ENCODE results near the gene SH3BP4.

The SH3BP4 gene

DNA sequence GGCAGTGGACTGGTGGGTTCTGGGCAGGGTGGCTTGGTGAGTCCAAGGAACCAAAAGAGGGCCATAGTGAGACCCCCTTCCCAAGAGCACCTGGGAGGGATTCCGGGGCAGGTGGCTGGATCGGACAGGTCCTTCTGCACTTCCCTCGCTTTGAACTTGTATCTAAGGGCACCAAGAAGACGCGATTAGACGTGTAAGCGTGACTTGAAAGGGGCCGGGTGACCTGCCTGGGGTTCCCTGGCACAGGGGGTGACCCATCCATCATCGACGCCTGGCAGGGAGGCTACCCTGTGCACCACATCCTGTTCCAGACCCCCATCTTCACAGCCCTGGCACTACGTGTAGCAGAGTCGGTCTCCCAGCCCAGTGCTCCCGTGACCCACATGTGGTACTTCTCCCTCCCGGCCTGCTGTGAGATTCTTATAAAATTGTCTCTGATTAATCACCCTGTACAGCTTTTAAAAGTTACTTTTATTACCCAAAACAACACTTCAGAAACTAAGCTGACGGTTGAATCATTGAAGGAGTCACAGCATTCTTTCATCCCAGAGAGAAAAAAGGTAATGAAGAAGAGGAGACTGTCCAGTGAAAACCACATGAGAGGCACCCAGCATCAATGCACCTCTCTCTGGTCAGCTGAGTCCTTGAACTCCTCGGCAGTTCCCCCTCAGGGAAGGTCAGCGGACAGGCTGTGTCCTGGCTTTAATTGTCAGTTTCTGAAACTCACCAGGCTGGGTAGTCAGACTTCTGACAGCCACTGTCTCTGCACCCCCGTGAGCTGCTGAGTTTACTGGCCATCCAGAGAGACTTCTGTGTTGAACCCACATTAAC, 13.0 kb downstream of the SH3BP4 start:
- Histone ChIP-seq H3K27me3 (ENCODE audit: low read depth) (no peaks in the 10 kb centered on the region), H3K4me1 (peaks cover 29% of the 10 kb centered on the region), H3K9me3 (no peaks in the 10 kb centered on the region), H3K36me3 (replicated peaks) (peaks cover 3% of the 10 kb centered on the region), H3K4me3 (no peak overlapping the region)
- no peak for DNase-seq (ENCODE audit: low spot score in 2 of 2)
- in situ Hi-C loops (cut with MboI; ENCODE audit: low sequenced_read_pairs) = no loop called here

DNA sequence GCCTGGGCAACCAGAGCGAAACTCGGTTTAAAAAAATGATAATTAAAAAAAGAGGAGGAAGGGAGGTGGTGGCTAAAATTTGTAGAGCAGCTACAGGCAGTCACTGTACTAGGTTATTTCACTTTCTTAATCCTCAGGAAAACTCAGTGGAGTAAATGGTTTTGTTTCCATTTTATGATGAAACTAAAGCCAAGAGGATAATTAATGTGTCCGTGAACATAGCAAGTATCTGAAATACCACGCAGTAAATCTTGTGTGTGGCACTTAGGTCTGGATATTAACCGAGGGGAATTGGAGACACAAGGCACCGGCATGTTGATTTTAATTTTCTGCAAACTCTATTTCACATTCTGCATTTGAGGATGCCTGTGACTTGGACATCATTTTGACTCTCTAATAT, 14.5 kb downstream of the SH3BP4 start:
- in situ Hi-C loops (cut with MboI; ENCODE audit: low sequenced_read_pairs) = no loop called here

DNA sequence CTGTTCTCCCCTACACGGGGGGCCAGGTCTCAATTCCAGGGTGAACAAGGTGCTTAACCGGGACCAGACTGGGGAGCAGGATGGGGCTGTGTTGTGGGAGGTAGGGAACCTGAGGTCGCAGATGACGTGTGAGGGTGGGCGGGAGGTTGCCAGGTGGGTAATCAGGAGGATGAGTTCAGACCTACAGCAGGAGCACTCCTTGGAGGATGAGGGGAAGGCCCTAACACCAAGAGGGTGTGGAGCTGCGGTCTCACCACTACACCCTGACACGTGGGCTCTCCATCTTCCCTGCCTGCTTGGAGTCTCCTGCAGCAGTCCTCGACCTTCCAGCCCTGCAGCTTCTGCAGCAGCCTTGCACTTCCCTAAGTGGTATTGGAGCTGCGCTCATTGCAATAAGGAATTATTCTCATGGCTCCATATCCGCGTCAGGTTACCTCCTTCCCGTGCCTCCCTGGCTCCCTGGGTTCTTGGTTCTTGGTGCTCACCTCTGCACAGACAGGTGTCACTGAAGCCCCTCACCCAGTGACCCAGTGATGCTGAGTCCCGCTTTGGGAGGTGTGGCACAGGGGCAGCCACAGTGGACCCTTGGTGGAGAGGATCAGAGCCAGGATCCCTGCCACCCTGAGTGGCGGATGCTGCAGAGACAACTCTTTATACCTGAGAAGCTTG, 15.5 kb downstream of the SH3BP4 start:
- Histone ChIP-seq H3K9me3 (no peaks in the 10 kb centered on the region), H3K27me3 (ENCODE audit: low read depth) (no peaks in the 10 kb centered on the region), H3K36me3 (replicated peaks) (peaks cover 8% of the 10 kb centered on the region), H3K4me3 (no peak overlapping the region), H3K4me1 (peaks cover 26% of the 10 kb centered on the region)
- in situ Hi-C loops (cut with MboI; ENCODE audit: low sequenced_read_pairs) = no loop called here
- DNase-seq (ENCODE audit: low spot score in 2 of 2) = no peak

More for the DNA sequence above, 14.5 kb downstream of the SH3BP4 start:
- Histone ChIP-seq H3K4me1 (peaks cover 26% of the 10 kb centered on the region), H3K36me3 (replicated peaks) (peaks cover 8% of the 10 kb centered on the region), H3K9me3 (no peaks in the 10 kb centered on the region), H3K4me3 (no peak overlapping the region), H3K27me3 (ENCODE audit: low read depth) (no peaks in the 10 kb centered on the region)
- no peak for DNase-seq (ENCODE audit: low spot score in 2 of 2)

DNA sequence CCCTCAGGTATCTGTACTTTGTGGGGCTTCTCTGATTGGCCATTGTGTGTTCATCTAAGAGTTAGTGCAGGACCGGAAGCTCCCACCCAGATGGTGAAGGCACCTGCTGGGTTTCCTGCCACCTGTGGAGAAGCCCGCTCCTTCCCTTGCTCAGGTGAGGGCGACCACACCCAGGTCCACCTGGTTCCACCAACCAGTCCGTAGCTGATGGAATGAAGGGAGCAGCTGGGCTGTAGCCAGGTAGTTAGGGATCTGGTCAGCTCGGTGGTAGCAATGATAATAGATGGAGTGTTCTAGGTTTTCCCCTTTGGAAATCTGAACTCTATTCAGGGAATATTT, 16.0 kb downstream of the SH3BP4 start:
- in situ Hi-C loops (cut with MboI; ENCODE audit: low sequenced_read_pairs) = no loop called here
- Histone ChIP-seq H3K4me3 (no peak overlapping the region), H3K27me3 (ENCODE audit: low read depth) (no peaks in the 10 kb centered on the region), H3K36me3 (replicated peaks) (peaks cover 8% of the 10 kb centered on the region), H3K4me1 (peaks cover 26% of the 10 kb centered on the region), H3K9me3 (no peaks in the 10 kb centered on the region)
- no peak for DNase-seq (ENCODE audit: low spot score in 2 of 2)

DNA sequence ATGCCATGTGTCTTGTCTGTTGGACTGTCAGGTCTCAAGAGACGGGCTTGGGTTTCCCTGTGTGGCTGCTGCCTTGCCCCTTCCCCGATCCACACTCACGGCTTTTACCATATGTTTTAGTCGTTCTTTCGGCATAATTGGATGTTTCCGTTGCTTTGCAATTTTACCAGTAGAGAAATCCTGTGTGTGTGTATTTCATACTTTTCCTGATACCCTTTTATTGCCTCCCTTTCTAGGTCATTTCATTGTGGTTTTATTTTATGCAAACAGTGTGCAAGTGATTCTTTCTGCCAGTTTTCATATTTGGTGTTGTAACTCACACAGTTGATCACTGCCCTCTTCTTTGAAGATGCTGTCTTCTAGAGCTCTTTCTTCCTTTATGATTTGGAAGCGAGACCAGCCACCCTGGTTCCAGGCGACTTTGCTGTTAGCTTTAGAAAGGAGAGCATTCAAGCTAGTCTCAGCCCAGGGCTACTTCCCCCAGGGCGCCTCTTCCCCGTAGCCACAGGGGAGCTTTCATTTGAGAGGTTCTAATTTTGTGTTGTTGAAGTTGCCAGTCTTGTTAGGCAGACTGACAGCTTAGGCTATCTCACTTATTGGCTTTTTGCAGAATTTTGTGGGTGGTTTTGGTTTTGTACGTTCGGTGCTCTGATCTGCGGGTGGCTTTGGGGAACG, 17.0 kb downstream of the SH3BP4 start:
- in situ Hi-C loops (cut with MboI; ENCODE audit: low sequenced_read_pairs) = no loop called here
- Histone ChIP-seq H3K27me3 (ENCODE audit: low read depth) (no peaks in the 10 kb centered on the region), H3K36me3 (replicated peaks) (peaks cover 8% of the 10 kb centered on the region), H3K4me1 (peaks cover 26% of the 10 kb centered on the region), H3K4me3 (no peak overlapping the region), H3K9me3 (no peaks in the 10 kb centered on the region)
- peak; percentile 11 to 38 for DNase-seq (ENCODE audit: low spot score in 2 of 2)

DNA sequence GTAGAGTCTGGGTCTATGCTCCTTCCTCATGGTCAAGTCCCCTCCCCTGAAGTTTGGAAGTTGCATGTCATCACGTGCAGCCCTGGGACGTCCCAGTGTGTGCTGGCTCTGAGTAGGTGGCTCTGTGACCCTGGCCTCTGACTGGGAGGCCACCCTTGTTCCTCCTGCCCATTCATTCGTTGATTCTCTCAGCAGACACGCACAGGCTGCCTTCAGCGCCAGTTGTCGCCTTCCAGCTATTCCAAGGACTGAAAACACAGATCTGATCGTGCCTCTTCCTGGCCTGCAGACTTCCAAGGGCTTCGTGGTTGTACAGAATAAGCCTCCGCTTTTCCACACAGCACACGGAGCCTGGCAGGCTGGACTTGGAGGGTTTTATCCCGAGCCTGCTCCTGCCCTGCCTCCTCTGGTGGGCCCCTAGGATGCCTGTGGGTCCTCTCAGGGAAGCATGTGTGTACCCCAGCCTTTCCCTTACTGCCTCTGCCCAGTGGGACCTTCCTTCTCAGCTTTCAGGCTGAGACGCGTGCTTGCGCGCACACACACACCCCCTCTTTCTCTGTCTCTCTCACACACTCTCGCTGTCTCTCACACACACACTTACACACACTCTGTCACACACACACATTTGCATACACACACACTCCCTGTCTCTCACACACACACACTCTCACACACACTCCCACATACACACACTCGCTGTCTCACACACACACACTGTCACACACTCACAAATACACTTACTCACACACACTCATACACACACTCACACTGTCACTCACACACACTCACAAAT, 17.7 kb downstream of the SH3BP4 start:
- Histone ChIP-seq H3K9me3 (no peaks in the 10 kb centered on the region), H3K4me3 (no peak overlapping the region), H3K4me1 (peaks cover 26% of the 10 kb centered on the region), H3K36me3 (replicated peaks) (peaks cover 8% of the 10 kb centered on the region), H3K27me3 (ENCODE audit: low read depth) (no peaks in the 10 kb centered on the region)
- in situ Hi-C loops (cut with MboI; ENCODE audit: low sequenced_read_pairs) = no loop called here
- no peak for DNase-seq (ENCODE audit: low spot score in 2 of 2)

DNA sequence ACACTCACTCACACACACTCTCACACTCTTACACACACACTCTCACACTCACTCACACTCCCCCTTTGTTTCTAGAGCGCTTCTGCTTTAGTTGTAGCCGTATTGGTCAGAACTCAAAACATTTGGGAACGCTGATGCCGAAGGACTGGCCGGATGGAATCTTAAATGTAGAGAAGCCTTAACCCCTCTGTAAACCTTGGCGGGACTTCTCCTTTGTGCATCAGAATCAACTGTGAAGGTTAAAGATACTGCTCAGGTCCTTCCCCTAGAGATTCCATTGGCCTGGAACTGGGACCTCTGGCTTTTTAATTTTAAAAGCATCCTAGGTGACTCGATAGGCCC, 18.3 kb downstream of the SH3BP4 start:
- Histone ChIP-seq H3K4me3 (no peak overlapping the region), H3K27me3 (ENCODE audit: low read depth) (no peaks in the 10 kb centered on the region), H3K9me3 (no peaks in the 10 kb centered on the region), H3K4me1 (peaks cover 26% of the 10 kb centered on the region), H3K36me3 (replicated peaks) (peaks cover 8% of the 10 kb centered on the region)
- DNase-seq (ENCODE audit: low spot score in 2 of 2) = no peak
- in situ Hi-C loops (cut with MboI; ENCODE audit: low sequenced_read_pairs) = no loop called here

DNA sequence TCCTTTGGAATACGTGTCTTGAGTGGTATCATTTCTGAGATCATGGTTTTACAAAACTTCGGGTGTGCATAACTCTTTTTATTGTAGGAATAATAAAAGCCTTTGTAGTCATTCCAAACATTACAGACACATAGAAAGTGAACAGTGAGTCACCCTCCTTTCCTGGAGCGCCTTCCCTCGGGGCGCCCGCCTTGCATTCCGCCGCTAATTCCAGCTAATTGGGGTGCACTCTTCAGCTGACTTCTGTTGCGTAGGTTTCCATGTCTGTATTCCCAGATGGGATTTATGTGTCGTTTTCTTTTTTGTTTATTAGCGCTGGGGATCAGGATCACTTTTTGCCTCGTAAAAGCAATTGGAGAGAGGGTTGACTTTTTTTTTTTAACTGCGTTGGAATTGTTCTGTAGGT, 18.7 kb downstream of the SH3BP4 start:
- peak; percentile 75 to 78 for DNase-seq (ENCODE audit: low spot score in 2 of 2)
- H3K4me3 ChIP-seq = no peak overlapping the region
- in situ Hi-C loops (cut with MboI; ENCODE audit: low sequenced_read_pairs) = no loop called here

DNA sequence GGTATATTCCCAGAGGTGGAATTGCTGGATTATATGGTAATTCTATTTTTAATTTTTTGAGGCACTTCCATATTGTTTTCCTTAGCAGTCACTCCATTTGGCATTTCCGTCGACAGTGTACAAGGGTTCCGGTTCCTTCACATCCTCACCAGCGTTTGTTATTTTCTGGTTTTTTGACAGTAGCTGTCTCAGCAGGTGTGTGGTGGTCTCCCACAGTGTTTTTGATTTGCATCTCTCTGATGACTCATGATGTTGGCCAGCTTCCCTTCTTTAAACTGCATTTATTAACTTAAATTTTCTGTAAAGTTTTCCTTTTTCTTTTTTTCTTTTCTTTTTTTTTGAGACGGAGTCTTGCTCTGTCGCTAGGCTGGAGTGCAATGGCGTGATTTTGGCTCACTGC, 19.7 kb downstream of the SH3BP4 start:
- peaks cover 26% of the 10 kb centered on the region for H3K4me1 ChIP-seq
- H3K27me3 ChIP-seq (ENCODE audit: low read depth) = no peaks in the 10 kb centered on the region

More for the DNA sequence above, 18.7 kb downstream of the SH3BP4 start:
- Histone ChIP-seq H3K4me1 (peaks cover 26% of the 10 kb centered on the region), H3K9me3 (no peaks in the 10 kb centered on the region), H3K27me3 (ENCODE audit: low read depth) (no peaks in the 10 kb centered on the region), H3K36me3 (replicated peaks) (peaks cover 8% of the 10 kb centered on the region)

DNA sequence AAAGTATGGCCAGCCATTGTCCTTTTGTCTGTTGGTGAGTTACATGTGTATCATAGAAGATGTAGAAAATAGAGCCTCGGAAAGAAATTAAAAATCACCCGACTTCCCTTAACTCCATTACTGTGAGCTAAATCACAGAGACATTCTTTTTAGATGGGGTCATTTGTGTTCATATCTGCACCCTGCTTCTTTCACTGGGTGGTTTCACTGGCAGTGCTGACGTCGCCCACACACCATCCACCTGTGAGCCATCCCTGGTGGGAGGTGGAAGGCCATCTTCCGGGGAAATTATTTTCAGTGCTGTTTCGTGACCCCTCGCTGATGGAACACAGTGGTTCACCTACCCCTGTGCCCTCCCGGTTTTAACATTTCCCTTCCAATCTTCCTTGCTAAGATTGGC, 21.2 kb downstream of the SH3BP4 start:
- H3K9me3 ChIP-seq = no peaks in the 10 kb centered on the region
- peaks cover 8% of the 10 kb centered on the region for H3K36me3 ChIP-seq (replicated peaks)
- no peak for DNase-seq (ENCODE audit: low spot score in 2 of 2)
- H3K27me3 ChIP-seq (ENCODE audit: low read depth) = no peaks in the 10 kb centered on the region
- H3K4me3 ChIP-seq = no peak overlapping the region
- H3K4me1 ChIP-seq = peaks cover 26% of the 10 kb centered on the region
- in situ Hi-C loops (cut with MboI; ENCODE audit: low sequenced_read_pairs) = no loop called here

More for the DNA sequence above, 19.7 kb downstream of the SH3BP4 start:
- no peak for DNase-seq (ENCODE audit: low spot score in 2 of 2)
- in situ Hi-C loops (cut with MboI; ENCODE audit: low sequenced_read_pairs) = no loop called here
- Histone ChIP-seq H3K36me3 (replicated peaks) (peaks cover 8% of the 10 kb centered on the region), H3K4me3 (no peak overlapping the region), H3K9me3 (no peaks in the 10 kb centered on the region)

DNA sequence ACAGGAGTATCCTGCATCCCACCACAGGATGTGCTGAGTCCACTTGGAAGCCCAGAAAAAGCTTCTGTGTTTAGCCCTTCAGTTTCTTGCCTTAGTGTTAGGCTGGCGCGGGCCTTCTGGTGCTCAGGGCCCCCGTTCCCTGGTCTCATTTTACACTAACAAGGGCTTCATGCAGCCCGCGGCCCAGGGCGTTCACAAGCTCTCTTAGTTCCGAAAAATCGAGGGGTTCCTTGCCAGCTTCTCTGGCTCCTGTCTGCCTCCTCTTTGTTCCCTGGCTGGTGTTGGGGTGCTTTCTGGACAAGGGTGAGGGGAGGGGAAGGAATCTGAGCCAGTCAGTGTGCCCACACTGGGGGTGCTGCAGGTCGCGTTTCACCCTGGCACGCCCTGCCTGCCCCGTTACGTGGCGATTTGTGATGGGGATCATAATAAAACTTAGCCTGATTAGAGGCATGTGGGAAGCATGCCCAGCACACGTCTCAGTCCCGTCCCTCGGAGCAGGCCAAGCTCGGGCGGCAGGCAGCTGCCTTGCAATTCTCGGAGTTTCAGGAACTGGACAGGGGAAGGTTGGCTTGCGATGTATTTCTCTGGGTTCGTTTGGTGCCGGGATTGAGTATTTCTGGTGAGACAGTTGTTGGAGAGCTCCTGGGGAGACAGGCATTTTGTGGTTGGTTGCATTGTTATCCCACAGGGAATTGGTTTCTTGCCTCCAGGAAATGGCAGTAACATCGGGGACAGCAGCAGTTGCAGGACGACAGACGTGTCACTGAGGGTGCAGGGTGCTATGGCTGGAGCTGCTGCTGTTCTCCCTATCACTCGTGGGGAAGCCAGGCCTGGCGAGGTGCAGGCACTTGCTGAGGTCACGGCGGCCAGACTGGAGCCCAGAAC, 22.9 kb downstream of the SH3BP4 start:
- Histone ChIP-seq H3K36me3 (replicated peaks) (peaks cover 12% of the 10 kb centered on the region), H3K4me3 (no peak overlapping the region), H3K27me3 (ENCODE audit: low read depth) (no peaks in the 10 kb centered on the region), H3K9me3 (no peaks in the 10 kb centered on the region), H3K4me1 (peaks cover 13% of the 10 kb centered on the region)
- no peak for DNase-seq (ENCODE audit: low spot score in 2 of 2)
- in situ Hi-C loops (cut with MboI; ENCODE audit: low sequenced_read_pairs) = no loop called here

DNA sequence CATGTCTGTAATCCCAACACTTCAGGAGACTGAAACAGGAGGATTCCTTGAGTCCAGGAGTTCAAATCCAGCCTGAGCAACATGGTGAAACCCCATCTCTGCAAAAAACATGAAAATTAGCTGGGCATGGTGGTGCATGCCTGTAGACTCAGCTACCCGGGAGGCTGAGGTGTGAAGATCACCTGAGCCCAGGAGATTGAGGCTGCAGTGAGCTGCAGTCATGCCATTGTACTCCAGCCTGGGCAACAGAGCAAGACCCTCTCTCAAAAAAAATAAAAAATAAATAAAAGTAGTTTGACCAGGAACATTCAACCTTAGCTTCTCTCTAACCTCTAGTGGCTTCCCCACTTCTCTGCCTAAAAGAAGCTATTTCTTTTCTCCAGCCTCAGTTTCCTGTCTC, 23.8 kb downstream of the SH3BP4 start:
- in situ Hi-C loops (cut with MboI; ENCODE audit: low sequenced_read_pairs) = no loop called here
- H3K27me3 ChIP-seq (ENCODE audit: low read depth) = no peaks in the 10 kb centered on the region

More for the DNA sequence above, 23.8 kb downstream of the SH3BP4 start:
- no peak overlapping the region for H3K4me3 ChIP-seq
- peaks cover 9% of the 10 kb centered on the region; the same call in 1 of the 2 replicates for H3K36me3 ChIP-seq (replicated peaks)
- H3K9me3 ChIP-seq = no peaks in the 10 kb centered on the region
- H3K4me1 ChIP-seq = peaks cover 5% of the 10 kb centered on the region
- no peak for DNase-seq (ENCODE audit: low spot score in 2 of 2)
